GM19397 (cell line): ENCODE measurements around the gene UBE2H.
"Not testable (repeated sequence)": the region's sequence is repeated elsewhere in the genome, so short reads cannot be mapped to it uniquely, and the experiment has no call there.

Experiments
- ATAC-seq: cut with Tn5 transposase; IDR thresholded peaks from one replicate; pipeline ENCODE4 v1.9.1; 2021; ENCODE audit warnings: mild to moderate bottlenecking, moderate library complexity; ENCODE audit not compliant: unreplicated experiment

The UBE2H gene

DNA sequence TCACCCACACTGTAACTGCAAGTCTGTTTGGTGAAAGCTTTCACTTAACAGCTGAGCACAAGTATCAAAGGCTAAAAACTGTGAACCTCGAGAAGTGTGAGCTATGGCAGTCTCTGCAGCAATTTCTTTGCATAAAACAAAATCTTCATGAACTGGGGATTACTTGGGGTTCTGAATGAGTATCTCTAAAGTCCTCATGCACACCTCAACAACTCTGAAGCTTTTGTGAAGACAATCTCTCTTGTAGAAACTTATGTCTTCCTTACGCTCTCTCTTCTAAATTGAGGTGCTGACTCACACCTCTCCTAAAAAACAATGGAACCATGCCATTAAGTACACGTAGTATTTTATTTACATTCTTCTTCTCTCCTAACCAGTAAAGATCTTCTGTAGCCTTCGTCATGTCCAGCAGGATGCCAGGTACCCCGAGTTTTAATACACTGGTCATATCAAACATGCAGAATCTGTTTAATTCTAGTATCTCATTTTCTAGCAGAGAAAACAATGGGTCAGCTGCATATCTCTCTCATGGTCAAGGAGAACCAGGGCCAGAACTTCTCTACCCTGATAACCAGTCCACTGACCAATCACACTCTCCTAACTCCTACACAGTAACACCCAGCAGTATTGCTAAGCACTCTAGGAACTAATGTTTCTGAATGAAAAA is 76.9 kb downstream of the UBE2H start:
- ATAC-seq: no peak

GRCh38 chr7:129875160-129875559 is 77.6 kb downstream of the UBE2H start:
- ATAC-seq: no peak

DNA sequence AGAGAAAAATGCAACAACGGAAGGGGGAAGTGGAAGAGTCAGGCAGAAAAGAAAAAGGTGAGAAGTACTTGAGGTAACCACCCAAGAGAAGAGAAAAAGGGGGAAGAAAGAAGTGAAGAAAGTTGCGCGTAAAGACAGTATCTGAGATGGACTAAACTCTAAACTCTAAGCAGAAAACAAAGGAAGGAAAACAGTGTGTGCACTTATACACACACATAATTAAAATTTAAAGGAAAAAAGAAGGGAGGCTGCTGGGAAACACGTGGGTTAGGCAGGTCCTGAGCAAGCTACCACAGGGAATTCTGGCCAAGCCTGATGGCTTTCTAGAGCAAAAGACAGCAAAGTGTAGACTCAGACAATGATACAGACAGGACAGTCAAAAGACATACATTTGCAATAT is 78.0 kb downstream of the UBE2H start:
- ATAC-seq: no peak

- no peak for ATAC-seq
Observed at GRCh38 chr7:129872054-129872453, 80.7 kb downstream of the UBE2H start.

- ATAC-seq: no peak
Observed at GRCh38 chr7:129870668-129871067, 82.1 kb downstream of the UBE2H start.

DNA sequence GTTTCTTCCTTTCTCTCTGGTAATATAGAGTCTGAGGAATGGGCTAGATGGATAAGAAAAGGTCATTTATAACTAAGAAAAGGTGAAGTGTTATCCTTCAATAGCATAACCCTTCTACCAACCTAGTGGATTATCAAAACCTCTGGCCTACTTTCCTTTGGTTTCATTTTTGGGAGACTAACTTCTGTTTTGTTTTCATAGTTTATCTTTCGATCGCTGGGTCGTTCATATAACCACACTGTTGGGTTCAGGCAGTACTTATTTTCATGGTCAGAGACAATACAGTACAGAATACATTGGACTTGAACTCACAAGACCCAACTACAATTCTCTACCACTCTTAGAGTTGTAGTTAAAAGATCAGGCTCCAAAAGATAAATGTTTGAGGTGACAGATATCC is 86.5 kb downstream of the UBE2H start:
- ATAC-seq: no peak

DNA sequence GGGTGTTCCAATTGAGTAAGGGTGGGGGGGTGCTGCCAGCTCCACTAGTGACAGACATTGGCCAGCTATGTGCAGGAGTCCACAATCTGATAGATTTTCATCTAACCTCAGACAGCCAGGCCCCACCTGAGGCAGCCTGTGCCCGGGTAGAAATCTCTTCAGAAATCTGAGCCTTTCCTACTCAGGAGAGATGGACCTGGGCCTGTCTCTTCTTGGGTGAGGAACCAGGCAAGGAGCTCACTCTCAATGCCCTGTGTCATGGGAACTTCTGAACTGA is 86.9 kb downstream of the UBE2H start:
- no peak for ATAC-seq

- ATAC-seq: no peak
Observed at GRCh38 chr7:129865093-129865924, 87.5 kb downstream of the UBE2H start.

DNA sequence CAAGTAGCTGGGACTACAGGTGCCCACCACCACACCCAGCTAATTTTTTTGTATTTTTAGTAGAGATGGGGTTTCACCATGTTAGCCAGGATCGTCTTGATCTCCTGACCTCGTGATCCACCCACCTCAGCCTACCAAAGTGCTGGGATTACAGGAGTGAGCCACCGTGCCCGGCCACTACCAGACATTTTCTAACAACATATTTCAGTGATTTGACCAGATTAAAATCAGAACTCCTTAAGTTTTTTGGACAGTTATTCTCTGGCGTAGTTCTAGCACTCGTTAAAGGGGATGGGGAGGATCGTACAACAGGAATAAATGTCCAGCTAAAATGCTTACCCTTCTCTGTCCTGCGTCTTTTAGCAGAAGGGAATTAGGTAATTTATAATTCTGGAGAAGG is 88.1 kb downstream of the UBE2H start:
- ATAC-seq: not testable (repeated sequence)

GRCh38 chr7:129864042-129864441 is 88.7 kb downstream of the UBE2H start:
- ATAC-seq: no peak

DNA sequence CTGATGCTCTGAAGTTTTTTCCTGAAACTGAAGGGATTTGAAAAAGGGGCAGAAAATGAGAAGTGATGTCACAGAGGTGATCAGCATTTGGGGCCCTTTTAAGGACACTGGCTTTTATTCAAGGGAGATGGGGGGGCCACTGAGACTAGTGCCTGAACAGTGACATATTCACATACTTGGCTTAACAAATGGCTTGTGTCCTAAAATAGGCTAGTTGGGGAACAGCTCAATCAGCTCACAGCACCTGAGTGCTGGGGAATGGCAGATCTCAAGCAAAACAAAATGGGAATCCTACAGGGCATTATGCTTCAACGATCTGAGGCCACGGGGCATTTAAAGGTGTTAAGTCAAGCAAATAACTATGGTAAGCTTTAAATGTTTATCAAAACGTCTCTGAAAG is 90.1 kb downstream of the UBE2H start:
- ATAC-seq: no peak

GRCh38 chr7:129860784-129861183 is 92.0 kb downstream of the UBE2H start:
- ATAC-seq: not testable (repeated sequence)

GRCh38 chr7:129859183-129859582 is 93.6 kb downstream of the UBE2H start:
- no peak for ATAC-seq

GRCh38 chr7:129858490-129858889 is 94.3 kb downstream of the UBE2H start:
- ATAC-seq: no peak

GRCh38 chr7:129857313-129857712 is 95.4 kb downstream of the UBE2H start:
- no peak for ATAC-seq

DNA sequence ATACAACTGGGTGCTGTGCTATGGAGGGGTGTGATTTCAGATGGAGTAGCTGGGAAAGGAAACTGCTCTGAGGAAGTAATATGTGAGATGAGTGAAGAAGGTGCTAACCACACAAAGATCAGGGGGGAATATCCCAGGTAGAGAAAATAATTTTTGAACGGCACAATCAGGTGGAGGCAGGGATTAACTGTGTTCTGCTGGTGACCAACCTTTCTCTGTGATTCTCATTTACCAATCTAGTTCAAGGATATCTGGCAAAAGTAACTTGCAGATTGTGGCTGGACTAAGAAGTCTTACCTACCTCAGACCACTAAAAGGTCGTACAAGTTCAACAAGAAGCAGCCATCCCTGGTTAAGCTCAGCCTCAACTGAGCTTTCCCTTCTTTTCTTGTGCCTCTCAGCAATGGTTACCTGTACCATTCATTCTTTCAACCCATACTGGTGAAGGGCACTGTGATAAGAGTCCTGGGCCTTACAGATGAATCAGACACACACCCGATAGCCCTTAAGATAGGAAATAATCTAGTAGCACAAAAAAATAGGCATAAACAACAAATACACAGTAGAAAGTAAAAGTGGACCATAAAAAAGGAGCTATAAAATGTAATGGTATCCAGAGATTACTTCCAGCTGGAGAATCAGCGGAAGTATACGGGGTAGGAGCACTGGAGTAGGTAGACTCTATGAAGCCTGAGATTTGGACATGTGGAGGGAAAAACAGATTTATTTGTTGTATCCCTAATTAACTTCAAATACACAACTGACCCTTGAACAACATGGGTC is 96.6 kb downstream of the UBE2H start:
- ATAC-seq: no peak

DNA sequence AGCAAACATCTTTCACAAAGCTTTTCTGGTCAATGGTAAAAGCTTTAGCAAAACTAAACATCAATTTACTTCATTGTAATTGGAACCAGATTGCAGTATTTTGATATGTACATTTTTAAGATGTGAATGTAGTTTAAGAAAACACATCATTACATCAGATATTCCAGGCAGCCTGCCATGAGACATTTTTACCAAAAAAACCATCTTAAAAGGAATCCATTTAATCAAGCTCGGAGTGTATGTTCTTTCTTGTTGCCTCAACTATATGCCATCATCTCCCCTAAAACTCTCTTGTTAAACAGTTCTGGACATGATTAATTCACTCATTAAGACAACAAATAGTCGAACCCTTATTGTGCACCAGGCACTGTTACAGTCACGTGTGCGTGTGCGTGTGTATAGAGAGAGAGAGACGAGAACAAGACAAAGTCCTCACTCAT is 97.5 kb downstream of the UBE2H start:
- no peak for ATAC-seq

GRCh38 chr7:129854401-129854800 is 98.4 kb downstream of the UBE2H start:
- no peak for ATAC-seq

- ATAC-seq: no peak
Observed at GRCh38 chr7:129853661-129854268, 99.0 kb downstream of the UBE2H start.

DNA sequence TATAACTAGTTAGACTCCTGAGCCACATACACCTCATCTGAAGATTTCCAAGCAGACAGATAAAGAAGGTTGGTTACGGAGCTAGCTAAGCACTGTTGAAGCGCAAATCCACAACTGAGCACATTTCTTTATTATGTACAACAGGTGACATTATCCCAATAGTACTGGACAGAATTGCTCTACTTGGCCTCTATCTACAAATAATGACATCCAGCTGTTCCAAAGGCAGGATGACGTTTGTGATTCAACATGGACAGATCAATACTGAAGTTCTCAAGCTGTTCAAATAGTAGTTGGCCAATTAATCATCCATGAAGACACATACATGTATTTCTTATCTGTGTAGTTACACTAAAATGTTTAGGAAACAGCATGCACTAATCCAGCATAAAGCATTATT is 101.0 kb downstream of the UBE2H start:
- ATAC-seq: no peak

DNA sequence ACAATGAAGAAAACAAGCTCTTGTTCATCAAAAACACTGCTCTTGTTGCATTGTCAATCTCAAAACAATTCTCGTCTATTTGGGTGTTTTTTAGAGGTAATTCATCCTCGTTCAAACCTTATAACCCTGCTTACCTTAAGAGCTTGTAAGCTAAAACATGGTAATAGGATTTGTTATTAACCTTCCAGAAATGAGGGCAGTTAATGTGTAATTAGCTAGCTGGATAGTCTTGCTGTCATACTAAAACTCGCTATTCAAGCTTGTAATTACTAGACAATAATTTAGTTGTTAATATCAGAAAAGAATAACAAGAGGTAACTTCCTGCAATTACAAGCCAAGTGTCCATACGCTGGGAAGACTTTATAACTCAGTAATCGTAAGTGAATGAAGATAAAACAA is 101.6 kb downstream of the UBE2H start:
- ATAC-seq: no peak
